ENCODE data around the gene USP32. TPM values are rescaled to one million over a fixed set of nuclear protein-coding genes. Genes with fewer than 3 reads are reported as not detected.
"Not testable (repeated sequence)": the region's sequence is repeated elsewhere in the genome, so short reads cannot be mapped to it uniquely, and the experiment has no call there.

The USP32 gene
- total RNA-seq, 1 donor from 2014 or later: 90.1 TPM

DNA sequence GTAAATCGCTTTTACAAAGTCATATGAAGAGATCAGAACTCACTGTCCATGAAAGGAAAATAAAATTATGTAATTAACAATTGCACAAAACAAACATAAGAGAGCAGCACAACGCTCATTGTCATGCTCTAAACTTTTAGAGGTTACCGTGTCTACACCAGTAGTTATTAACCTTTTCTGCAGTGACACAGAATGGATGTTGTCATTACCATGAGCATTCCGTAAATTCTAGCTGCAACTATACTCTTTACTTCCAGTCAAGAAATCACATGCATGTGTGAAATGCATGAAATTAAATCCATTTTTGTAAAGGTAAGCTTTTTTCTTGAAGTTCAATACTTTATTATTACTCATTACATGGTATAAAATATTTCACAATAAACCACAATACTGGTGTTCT lies 38.2 kb downstream of the USP32 start:
- no peak for DNase-seq (ENCODE audit: low spot score)
- intact Hi-C loops (cut with DNase I): no loop called here
- ATAC-seq: no peak

DNA sequence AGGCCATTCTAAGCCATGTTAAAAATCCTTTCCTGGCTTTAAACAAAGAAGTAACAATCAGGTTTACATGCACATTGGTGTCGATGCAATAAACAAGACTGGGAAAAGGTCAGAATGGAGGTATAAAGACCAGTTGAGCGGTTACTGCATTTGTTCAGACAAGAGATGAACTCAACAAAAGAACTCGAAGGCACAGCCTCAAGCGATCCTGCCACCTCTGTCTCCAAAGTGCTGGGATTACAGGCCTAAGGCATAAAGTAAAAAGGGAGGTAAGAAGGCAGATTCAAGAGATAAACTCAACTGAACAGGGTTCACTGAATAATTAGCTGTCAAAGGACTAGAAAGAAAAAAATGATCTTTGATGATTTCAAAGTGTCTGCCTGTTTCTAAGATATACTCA lies 39.4 kb downstream of the USP32 start:
- intact Hi-C loops (cut with DNase I): no loop called here
- ATAC-seq (no peak), DNase-seq (ENCODE audit: low spot score) (no peak)

DNA sequence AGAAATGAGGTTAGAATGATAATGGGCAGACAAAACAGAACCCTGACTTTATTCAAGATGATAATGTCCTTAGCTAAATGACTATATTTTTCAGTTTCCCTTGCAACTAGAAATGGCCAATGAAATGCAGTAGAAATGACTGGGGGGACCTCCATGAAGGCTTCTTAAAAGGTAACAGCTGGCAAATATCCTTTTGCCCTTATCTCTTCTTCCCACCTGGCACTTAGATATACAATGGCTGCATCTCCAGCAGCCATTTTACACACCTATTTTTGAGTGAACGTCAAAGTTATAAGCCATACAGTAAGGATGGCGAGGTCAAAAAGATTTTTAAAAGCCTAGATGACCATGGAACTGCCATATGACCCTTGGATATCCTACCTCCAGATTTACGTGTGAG lies 39.9 kb downstream of the USP32 start:
- intact Hi-C loops (cut with DNase I): no loop called here
- no peak for ATAC-seq
- DNase-seq (ENCODE audit: low spot score): no peak

DNA sequence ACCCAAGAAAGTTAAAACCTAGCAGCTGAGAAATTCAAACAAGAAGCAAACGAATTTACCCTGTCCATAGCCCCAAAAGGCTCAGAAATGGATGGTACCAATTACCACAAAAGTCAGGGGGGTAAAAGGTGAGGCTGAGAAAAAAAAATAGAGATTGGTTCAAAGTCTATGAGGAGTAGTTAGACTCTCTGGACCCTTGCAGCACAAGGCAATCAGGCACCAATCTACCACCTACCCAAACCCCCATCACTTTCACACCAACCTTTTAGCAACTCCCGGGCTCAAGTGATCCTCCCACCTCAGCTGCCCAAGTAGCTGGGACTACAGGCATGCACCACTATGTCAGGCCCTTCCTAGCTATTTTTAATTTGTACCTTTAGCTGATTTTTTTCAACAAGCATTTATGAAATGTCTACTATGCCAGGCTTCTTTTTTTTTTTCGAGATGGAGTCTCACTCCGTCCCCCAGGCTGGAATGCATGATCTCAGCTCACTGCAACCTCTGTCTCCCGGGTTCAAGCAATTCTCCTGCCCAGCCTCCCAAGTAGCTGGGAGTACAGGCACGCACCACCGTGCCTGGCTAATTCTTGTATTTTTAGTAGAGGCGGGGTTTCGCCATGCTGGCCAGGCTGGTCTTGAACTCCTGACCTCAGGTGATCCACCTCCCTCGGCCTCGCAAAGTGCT lies 40.8 kb downstream of the USP32 start:
- DNase-seq (ENCODE audit: low spot score) (no peak), ATAC-seq (no peak)
- intact Hi-C loops (cut with DNase I): no loop called here

DNA sequence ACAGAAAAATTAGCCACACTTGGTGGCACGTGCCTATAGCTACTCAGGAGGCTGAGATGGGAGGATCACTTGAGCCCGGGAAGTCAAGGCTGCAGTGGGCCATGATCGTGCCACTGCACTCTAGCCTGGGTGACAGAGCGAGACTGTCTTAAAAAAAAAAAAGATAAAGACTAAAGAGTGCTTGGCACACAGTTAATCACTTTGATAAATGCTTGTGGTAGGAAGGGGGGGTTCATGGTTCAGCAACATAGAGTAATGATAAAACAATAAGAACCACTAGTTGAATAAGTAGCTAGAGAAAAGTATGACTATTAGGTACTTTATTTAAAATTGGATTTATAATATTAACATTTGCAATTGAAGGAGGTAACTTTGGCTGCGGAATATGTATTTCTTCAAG lies 43.3 kb downstream of the USP32 start:
- intact Hi-C loops (cut with DNase I): no loop called here
- ATAC-seq (no peak), DNase-seq (ENCODE audit: low spot score) (no peak)

DNA sequence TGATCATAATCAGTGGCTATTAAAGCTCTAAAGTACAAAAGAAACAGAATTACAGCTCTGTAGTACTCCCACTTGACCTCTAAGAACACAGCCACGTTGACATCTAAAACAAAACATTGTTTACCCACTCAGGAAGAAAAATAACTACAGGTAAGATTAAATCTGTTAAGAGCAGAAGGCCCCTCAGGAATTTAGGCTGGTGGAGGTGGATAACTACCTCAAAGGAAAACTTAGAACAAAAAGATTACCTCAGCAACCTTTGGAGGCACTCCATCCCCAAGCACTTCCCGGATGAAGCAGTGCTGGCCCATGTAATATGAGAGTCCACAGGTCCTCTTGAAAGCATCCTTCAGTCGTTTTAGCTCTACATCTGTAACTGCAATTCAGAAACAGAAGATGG lies 46.7 kb downstream of the USP32 start:
- no peak for ATAC-seq
- intact Hi-C loops (cut with DNase I): no loop called here
- no peak for DNase-seq (ENCODE audit: low spot score)

DNA sequence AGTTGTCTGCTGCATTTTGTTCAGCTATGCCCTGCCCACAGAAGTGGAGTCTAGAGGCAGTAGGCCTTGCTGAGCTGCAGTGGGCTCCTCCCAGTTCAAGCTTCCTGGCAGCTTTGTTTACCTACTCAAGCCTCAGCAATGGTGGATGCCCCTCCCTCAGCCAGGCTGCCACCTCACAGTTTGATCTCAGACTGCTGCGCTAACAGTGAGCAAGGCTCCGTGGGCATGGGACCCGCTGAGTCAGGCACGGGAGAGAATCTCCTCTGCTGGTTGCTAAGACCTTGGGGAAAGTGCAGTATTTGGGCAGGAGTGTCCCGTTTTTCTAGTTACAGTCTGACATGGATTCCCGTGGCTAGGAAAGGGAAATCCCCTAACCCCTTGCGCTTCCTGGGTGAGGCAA lies 49.4 kb downstream of the USP32 start:
- intact Hi-C loops (cut with DNase I); DNase-seq (ENCODE audit: low spot score); ATAC-seq: not testable (repeated sequence)

DNA sequence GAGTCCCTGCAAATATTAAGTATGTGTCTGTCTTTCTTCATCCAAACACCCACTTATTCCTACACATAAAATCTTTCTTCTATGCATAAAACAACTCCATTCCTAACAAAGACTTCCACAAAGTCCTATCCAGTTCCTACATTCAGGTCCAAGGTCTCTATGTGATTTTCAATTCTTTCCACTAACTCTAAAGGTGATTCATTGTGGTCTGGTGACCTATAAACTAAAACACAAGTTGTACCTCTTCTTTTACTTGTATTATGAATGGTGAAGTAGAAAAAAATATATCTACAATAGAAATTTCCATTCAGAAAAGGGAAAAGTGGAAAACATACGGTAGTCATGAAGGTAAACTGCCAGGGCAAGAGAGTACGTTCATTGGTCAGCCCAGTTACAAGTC lies 56.6 kb downstream of the USP32 start:
- intact Hi-C loops (cut with DNase I): no loop called here
- DNase-seq (ENCODE audit: low spot score) (no peak), ATAC-seq (no peak)

DNA sequence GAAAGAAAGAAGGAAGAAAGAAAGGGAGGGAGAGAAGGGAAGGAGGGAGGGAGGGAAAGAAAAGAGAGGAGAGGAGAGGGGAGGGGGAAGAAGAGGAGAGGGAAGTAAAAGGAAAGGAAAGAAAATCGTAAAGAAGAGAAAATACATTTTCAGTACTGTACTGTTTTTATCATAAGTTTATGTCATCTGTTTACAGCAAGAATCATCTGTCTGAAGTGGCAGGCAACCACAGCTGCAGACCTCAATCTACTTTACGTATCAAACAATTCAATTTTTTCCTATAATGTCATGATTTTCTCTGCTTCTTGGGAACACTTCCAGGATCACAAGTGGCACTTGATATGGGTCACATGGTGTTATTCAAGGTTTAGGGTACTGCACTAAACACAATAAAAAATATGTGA lies 58.3 kb downstream of the USP32 start:
- ATAC-seq (no peak), DNase-seq (ENCODE audit: low spot score) (no peak)
- intact Hi-C loops (cut with DNase I): no loop called here

DNA sequence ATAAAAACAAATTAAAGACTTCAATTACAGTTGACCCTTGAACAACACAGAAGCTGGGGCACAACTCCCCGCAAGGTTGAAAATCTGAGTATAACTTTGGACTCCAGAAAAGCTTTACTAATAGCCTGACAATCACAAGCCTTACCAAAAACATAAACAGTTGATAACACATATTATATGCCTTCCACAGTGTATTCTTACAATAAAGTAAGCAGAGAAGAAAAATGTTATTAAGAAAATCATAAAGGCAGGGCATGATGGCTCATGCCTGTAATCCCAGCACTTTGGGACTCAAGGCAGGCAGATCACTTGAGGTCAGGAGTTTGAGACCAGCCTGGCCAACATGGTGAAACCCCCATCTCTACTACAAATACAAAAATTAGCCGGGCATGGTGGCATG lies 58.9 kb downstream of the USP32 start:
- ATAC-seq; intact Hi-C loops (cut with DNase I); DNase-seq (ENCODE audit: low spot score): not testable (repeated sequence)

DNA sequence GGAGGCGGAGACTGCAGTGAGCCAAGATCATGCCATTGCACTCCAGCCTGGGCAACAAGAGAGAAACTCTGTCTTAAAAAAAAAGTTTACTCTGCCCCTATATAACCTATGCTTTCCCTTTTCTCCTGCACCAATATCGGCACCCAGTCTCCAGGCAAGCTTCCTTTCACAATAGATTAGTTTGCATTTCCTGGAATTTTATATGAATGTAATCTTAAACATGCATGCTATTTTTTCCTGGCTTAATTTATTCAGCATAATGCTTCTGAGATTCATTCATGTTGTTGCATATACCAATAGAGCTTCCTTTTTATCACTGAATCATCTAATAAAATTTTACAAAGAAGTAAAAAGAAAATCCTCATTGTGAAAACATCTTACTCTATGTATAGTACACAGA lies 59.4 kb downstream of the USP32 start:
- no peak for DNase-seq (ENCODE audit: low spot score)
- intact Hi-C loops (cut with DNase I): no loop called here
- no peak for ATAC-seq

DNA sequence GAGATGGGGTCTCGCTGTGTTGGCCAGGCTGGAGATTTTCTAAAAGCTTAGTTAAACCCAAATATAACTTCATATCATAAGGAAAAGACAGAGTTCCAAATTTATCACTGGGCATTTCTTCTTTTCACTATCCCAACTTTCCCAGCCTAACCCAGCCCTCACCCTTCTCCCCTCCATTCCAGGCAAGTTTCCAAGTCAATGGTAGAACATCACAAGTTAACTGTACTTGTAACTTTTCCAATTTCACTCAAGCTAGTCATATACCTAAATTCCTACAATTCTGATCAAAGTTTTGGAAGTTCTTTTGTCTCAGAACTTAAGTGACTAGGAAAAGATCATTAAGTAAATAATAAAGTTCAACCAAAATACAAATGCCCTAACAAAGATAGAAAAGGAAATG lies 61.2 kb downstream of the USP32 start:
- ATAC-seq: no peak
- no peak for DNase-seq (ENCODE audit: low spot score)
- intact Hi-C loops (cut with DNase I): no loop called here

DNA sequence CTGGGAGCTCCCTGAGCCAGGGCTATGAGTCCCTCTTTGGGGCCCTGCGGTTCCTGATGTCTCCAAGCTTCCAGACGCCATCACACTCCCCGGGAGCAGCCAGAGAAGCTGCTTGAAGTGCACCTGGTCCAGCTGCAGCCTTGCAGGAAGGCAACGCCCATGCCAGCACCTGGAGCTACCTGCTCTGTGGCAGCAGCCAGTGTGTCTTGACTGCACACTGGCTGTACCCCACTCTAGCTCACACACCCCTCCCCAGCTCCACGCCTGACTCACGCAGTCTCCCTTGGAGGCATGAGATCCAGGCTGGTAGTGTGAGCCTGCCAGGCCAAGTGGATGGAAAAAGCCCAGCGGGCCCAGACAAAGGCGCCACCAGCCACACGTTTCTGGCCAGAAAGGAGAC lies 63.3 kb downstream of the USP32 start:
- ATAC-seq (no peak), DNase-seq (ENCODE audit: low spot score) (no peak)
- intact Hi-C loops (cut with DNase I): no loop called here

DNA sequence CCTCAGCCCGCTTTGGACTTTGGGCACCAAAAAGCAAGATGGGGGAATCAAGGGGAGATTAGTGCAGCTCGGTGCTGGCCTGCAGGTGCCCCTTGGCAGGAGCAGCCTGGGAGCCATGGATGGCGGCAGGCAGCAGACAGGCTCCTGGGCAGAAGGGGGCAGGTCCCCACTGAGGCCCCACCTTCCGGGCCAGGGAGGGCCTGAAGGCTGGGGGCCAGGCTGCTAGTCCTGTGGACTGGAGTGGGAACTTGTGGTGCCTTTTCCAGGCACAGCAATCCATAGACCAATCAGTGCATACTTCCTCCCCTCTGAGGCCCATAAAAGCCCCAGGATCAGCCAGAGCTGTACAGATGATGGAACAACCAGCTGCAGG lies 64.0 kb downstream of the USP32 start:
- ATAC-seq: no peak
- intact Hi-C loops (cut with DNase I): no loop called here

DNA sequence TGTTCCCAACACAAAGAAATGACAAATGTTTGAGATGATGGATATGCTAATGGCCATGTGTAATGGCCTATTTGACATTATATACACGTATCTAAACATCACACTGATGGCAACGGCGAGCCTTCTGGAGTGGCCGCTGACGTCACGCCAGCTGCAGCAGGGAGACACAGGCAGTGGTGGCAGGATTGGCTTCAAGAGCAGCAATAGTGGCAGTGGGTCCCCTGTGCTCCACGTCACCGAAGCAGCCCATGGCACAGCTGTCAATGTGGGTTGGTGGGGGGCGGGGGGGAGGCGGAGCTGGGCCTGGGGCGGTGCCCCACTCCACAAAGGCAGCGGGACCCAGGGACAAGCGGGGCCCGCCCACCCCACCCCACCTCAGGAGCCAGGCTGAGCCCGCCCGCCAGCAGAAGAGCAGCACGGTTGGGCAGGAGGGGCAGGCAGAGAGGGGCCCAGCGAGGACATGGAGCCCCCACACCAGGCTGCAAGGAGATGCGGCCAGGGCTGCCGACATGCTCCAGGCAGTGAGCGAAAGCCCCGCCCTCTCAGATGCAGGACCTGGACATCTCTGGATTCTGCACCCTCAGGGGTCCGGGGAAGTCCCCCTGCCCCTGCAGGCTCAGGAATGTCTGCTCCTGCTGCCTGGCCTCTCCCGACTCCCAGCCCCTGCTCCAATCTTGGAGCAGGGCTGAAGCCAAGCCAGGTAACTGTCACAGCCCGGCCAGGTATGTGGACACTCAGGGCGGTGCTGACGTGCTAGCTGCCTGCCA lies 64.6 kb downstream of the USP32 start:
- intact Hi-C loops (cut with DNase I): no loop called here
- no peak for DNase-seq (ENCODE audit: low spot score)
- ATAC-seq: no peak

More for the DNA sequence above, 64.0 kb downstream of the USP32 start:
- no peak for DNase-seq (ENCODE audit: low spot score)

DNA sequence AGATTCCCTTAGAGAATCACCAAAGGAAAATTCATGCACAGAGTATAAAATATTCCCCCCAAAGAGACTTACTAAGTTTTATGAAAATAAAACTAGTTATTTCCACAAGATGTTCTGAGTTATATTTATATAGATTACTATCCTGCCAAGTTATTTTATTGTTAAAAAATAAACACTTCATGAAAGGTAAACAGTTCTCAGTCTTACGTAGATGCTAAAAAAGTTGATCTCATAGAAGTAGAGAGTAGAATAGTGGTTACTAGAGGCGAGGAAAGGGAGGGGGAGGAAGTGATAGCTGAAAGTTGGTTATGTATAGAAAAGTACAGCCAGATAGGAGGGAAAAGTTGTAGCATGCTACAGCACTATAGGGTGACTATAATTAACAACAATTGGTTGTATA lies 65.2 kb downstream of the USP32 start:
- no peak for DNase-seq (ENCODE audit: low spot score)
- intact Hi-C loops (cut with DNase I): no loop called here
- ATAC-seq: no peak

DNA sequence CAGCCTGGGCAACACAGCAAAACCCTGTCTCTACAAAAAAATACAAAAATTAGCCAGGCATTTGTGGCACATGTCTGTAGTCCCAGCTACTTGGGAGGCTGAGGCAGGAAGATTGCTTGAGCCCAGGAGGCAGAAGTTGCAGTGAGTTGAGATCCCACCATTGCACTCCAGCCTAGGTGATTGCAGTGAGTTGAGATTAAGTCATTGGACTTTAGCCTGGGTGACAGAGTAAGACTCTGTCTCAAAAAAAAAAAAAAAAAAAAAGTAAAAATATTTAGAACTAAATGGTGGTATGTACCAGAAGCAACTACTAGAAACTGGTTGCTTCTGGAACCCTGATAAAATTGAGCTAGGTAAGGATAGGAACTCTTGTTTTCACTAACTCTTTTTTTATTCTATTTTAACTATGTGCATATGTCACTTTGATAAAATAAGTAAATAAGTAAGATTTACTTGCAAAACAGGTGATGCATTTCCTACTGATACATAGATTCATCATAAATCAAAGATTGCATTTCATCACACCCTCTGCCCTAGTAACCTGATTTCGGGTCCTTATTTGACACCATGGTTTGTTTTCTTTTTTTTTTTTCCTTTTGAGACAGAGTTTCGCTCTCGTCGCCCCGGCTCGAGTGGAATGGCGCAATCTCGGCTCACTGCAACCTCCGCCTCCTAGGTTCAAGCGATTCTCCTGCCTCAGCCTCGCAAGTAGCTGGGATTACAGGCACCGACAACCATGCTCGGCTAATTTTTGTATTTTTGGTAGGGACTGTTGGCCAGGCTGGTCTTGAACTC lies 66.0 kb downstream of the USP32 start:
- DNase-seq (ENCODE audit: low spot score) (no peak), ATAC-seq (no peak)
- intact Hi-C loops (cut with DNase I): no loop called here

DNA sequence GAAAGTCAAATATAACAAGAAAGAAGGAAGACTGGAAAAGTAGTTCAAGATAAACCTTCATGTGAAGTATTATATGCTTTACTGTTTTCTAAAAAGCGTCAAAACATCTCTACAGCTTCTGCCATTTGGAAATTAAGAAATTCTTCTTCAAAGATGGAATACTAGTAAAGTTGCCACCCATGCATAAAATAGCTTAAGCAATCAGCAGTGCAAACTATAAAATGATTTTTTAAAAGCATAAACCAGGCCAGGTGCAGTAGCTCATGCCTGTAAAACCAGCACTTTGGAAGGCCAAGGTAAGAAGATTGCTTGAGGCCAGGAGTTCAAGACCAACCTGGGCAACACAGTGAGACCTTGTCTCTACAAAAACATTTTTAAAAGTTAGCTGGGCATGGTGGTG lies 68.2 kb downstream of the USP32 start:
- ATAC-seq (no peak), DNase-seq (ENCODE audit: low spot score) (no peak)
- intact Hi-C loops (cut with DNase I): no loop called here

DNA sequence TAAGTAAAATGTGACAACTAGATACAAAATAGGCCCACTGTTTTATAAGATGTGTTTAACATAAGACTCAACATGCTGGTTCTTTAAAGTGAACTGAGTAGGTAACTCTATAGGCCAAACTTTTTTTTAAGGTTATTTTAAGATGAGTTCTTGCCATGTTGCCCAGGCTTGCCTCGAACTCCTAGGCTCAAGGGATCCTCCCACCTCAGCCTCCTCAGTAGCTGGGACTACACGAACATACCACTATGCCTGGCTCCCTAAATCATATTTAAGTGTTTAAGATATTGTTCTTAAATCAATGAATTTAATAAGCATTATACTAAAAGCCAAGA lies 69.9 kb downstream of the USP32 start:
- DNase-seq (ENCODE audit: low spot score) (no peak), ATAC-seq (no peak)
- intact Hi-C loops (cut with DNase I): no loop called here

DNA sequence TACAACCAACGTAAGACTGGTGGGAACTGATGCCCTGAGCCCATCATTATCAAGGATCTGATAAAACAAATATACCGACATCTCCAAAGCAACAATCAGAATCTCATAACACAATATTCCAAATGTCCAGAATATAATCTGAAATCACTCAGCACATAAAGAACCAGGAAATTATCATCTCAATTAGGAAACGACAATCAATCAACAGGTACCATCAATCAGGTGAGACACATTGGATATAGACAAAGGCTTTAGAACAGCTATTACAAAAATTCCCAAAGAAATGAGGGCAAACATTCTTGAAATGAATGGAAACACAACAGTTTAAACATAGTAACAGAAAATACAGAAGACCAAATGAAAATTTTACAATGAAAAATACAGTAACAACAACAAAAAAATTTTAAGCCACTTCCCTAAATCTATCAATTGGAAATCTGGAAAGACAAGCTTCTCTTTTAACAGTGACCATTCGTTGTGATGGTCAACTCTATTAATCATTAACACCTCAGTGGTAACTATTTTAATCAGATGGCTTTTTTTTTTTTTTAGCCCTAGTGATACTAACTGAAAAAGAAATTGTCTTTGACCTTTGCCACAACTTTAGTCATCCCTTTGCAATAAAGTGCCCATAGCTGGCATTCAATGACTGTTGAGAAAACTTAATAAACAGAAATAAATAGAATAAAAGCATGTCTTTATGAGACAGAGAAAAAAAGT lies 70.4 kb downstream of the USP32 start:
- ATAC-seq (no peak), DNase-seq (ENCODE audit: low spot score) (no peak)
- intact Hi-C loops (cut with DNase I): no loop called here

All from sciatic nerve (tissue), 2 donors.